RWPE1 (cell line): ENCODE measurements around the gene USP28.
A peak's percentile ranks its signal among the peaks of the same experiment; 100 is the strongest.
"Not testable (repeated sequence)": the region's sequence is repeated elsewhere in the genome, so short reads cannot be mapped to it uniquely, and the experiment has no call there.

ENCODE experiments used
- CTCF ChIA-PET: fragments of 350-600 bp; sonication (Branson Sonifier 250); formaldehyde crosslinking; extraction: SDS; loops from one replicate; lab custom pipeline; 2021; lab: Yijun Ruan, JAX
- POLR2A ChIA-PET: fragments of 400-600 bp; formaldehyde crosslinking; extraction: SDS; loops from one replicate; lab custom pipeline; 2020; ENCODE audit warnings: antibody characterized with exemption; ENCODE audit not compliant: low non-redundant PET; lab: Yijun Ruan, JAX
- DNase-seq: peaks from one replicate; pipeline ENCODE4 v3.0.0; 2012; ENCODE audit warnings: low spot score
- H3K27ac ChIP-seq: fragments of 450-650 bp; 2 replicates; pipeline ENCODE4 v1.5.1; 2017
- CTCF ChIP-seq: fragments of 450-650 bp; conservative IDR thresholded peaks from 2 replicates; pipeline ENCODE4 v1.5.1; 2017; ENCODE audit warnings: low read depth, mild to moderate bottlenecking

Gene USP28

DNA sequence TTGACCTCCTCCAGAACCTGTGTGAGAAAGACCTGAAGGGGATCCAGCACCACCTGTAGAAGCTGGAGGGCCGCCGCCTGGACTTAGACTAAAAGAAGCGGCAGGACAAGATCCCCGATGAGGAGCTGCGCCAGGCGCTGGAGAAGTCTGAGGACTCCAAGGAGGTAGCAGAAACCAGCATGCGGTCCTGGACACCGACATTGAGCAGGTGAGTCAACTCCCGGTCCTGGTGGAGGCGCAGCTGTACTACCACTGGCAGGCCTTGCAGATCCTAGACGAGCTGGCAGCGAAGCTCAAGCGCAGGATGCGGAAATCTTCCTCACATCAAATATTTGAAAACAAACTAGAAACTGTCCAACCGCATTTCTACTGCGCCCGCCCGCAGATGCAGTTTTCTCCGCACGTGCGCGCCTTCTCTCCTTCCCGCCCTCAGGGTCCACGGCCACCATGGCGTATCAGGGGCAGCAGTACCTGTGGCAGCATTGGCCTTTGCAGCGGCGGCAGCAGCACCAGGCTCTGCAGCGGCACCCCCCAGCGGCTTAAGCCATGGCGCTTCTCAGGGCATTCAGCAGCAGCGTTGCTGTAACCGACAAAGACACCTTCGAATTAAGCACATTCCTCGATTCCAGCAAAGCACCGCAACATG lies 85.6 kb downstream of the USP28 start:
- no peak for DNase-seq
- TF ChIP-seq CTCF = no peak
- no peak overlapping the region for H3K27ac ChIP-seq
- CTCF ChIA-PET = interaction anchor here (0.6 kb wide), 1 partner anchor 11 kb away, joined by 4 read pairs; no protein-coding TSS in a partner anchor
- POLR2A ChIA-PET = no interaction called here

DNA sequence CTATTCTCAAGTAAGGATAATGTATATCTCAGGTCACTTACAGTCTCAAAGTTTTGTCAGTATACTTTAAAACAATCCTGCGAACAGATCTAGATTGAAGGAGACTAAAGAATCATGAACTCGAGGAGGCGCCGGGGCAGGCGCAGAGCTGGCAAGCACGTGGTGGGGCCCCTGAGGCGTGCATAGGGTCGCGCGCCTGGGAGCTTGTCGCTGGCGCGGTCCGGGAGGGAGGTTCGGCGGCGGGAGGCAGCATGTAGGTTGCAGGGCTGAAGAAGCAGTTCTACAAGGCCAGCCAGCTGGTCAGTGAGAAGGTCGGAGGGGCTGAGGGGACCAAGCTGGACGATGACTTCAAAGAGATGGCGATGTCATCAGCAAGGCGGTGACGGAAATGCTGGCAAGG lies 86.4 kb downstream of the USP28 start:
- DNase-seq, POLR2A ChIA-PET, H3K27ac ChIP-seq: not testable (repeated sequence)
- CTCF ChIA-PET = interaction anchor here (0.6 to 0.7 kb wide), 2 partner anchors 16 to 28 kb away, joined by 3 to 4 read pairs; no protein-coding TSS in a partner anchor

GRCh38 chr11:113782134-113782533 lies 93.2 kb downstream of the USP28 start:
- no peak for TF ChIP-seq CTCF
- ChIA-PET POLR2A (no interaction called here), CTCF (no interaction called here)
- no peak overlapping the region for H3K27ac ChIP-seq
- no peak for DNase-seq

- ChIA-PET POLR2A (no interaction called here), CTCF (interaction anchor here (0.9 kb wide), 1 partner anchor 15 kb away, joined by 3 read pairs; no protein-coding TSS in a partner anchor)
- DNase-seq = no peak
- no peak for TF ChIP-seq CTCF
- H3K27ac ChIP-seq = no peak overlapping the region
These were observed 93.7 kb downstream of the USP28 start for GRCh38 chr11:113781682-113782081.

DNA sequence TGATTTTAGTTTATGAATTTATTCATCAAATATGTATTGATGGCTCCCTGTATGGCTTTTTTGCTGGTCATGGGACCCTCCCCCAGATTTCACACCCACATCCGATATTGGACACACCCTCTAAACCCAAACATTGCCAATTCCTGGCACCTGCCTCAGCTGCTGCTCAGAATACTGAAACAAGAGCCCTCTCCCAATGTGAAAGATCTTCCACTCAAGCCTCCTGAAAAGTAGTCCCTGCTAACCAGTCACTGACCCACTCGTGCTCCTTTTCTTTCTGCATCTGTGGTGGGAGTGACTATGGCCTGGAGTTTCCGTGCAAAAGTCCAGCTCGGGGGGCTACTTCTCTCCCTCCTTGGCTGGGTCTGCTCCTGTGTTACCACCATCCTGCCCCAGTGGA lies 95.9 kb downstream of the USP28 start, which contains the start of gene CLDN25:
CLDN25 (plus strand) TSS at position 301 of the 400 bp plus-strand sequence; CDS start at position 301, 0 bp downstream.
- DNase-seq = no peak
- TF ChIP-seq CTCF = no peak
- ChIA-PET POLR2A (no interaction called here), CTCF (interaction anchor here (0.5 to 1.0 kb wide), 2 partner anchors 17 to 475 kb away, joined by 3 read pairs; no protein-coding TSS in a partner anchor)
- peak within 1 kb of the TSS; percentile 49 for H3K27ac ChIP-seq

- peak overlapping the region; percentile 78 for H3K27ac ChIP-seq
- TF ChIP-seq CTCF = 0 out of 2 replicates have a peak, but pooled peaks have one; percentile 15
- peak; percentile 85 for DNase-seq
- ChIA-PET POLR2A (no interaction called here), CTCF (interaction anchor here (0.6 kb wide), 1 partner anchor 37 kb away, joined by 3 read pairs; no protein-coding TSS in a partner anchor)
These were observed 97.1 kb downstream of the USP28 start for GRCh38 chr11:113778111-113778910.
